HG03196 (cell line): ENCODE results near the gene ARHGAP6.
"Not testable (repeated sequence)": the region's sequence is repeated elsewhere in the genome, so short reads cannot be mapped to it uniquely, and the experiment has no call there.

Experiments
- ATAC-seq: cut with Tn5 transposase; IDR thresholded peaks from one replicate; pipeline ENCODE4 v1.9.1; 2021; ENCODE audit not compliant: unreplicated experiment

ARHGAP6 gene

GRCh38 chrX:11264925-11265324 lies 400.8 kb downstream of the ARHGAP6 start:
- no peak for ATAC-seq

GRCh38 chrX:11261260-11261659 lies 404.5 kb downstream of the ARHGAP6 start:
- ATAC-seq, result no peak

GRCh38 chrX:11259437-11259836 lies 406.3 kb downstream of the ARHGAP6 start:
- ATAC-seq, result no peak

- ATAC-seq, result no peak
Measured at GRCh38 chrX:11257711-11258110, 408.0 kb downstream of the ARHGAP6 start.

GRCh38 chrX:11257290-11257689 lies 408.4 kb downstream of the ARHGAP6 start:
- no peak for ATAC-seq

- no peak for ATAC-seq
Measured at GRCh38 chrX:11254417-11255109, 411.2 kb downstream of the ARHGAP6 start.

GRCh38 chrX:11244636-11245035 lies 421.1 kb downstream of the ARHGAP6 start:
- ATAC-seq, result no peak

GRCh38 chrX:11242704-11243103 lies 423.0 kb downstream of the ARHGAP6 start:
- ATAC-seq, result no peak

- ATAC-seq, result no peak
Measured at GRCh38 chrX:11241720-11242119, 424.0 kb downstream of the ARHGAP6 start.

- ATAC-seq, result no peak
Measured at GRCh38 chrX:11239230-11239629, 426.5 kb downstream of the ARHGAP6 start.

GRCh38 chrX:11235377-11235776 lies 430.3 kb downstream of the ARHGAP6 start:
- not testable (repeated sequence) for ATAC-seq

GRCh38 chrX:11215191-11215921 lies 450.4 kb downstream of the ARHGAP6 start:
- no peak for ATAC-seq

- no peak for ATAC-seq
Measured at GRCh38 chrX:11214346-11215190, 451.2 kb downstream of the ARHGAP6 start.

GRCh38 chrX:11212741-11213140 lies 453.0 kb downstream of the ARHGAP6 start:
- ATAC-seq, result no peak

- no peak for ATAC-seq
Measured at GRCh38 chrX:11210415-11210801, 455.3 kb downstream of the ARHGAP6 start.

- ATAC-seq, result no peak
Measured at GRCh38 chrX:11209798-11210414, 455.8 kb downstream of the ARHGAP6 start.

GRCh38 chrX:11206716-11207115 lies 459.0 kb downstream of the ARHGAP6 start:
- ATAC-seq, result no peak

GRCh38 chrX:11205796-11206195 lies 459.9 kb downstream of the ARHGAP6 start:
- no peak for ATAC-seq

- ATAC-seq, result no peak
Measured at GRCh38 chrX:11197671-11198070, 468.0 kb downstream of the ARHGAP6 start.

- ATAC-seq, result no peak
Measured at GRCh38 chrX:11196476-11196875, 469.2 kb downstream of the ARHGAP6 start.

GRCh38 chrX:11193035-11193469 lies 472.7 kb downstream of the ARHGAP6 start:
- no peak for ATAC-seq
